GM18505 (cell line): ENCODE measurements around the gene MARCHF10.
"Not testable (repeated sequence)": the region's sequence is repeated elsewhere in the genome, so short reads cannot be mapped to it uniquely, and the experiment has no call there.

Experiments used
- ATAC-seq: cut with Tn5 transposase; IDR thresholded peaks from one replicate; pipeline ENCODE4 v1.9.1; 2021; ENCODE audit not compliant: unreplicated experiment
- POLR2A ChIP-seq: IDR thresholded peaks from 4 replicates; pipeline ENCODE4 v1.6.1; 2011; ENCODE audit warnings: borderline replicate concordance; ENCODE audit not compliant: insufficient read depth, insufficient read length; ENCODE audit errors: extremely low read depth

Gene MARCHF10

DNA sequence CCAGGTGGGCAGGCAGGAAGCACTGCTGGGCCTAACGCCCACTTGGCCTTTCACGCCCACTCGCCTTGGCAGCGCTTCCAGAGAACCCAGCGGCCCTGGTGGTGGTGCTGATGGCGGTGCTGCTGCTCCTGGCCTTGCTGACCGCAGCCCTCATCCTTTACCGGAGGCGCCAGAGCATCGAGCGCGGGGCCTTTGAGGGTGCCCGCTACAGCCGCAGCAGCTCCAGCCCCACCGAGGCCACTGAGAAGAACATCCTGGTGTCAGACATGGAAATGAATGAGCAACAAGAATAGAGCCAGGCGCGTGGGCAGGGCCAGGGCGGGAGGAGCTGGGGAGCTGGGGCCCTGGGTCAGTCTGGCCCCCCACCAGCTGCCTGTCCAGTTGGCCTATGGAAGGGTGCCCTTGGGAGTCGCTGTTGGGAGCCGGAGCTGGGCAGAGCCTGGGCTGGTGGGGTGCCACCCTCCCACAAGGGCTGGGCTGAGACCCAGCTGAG is 115.9 kb downstream of the MARCHF10 start:
- TF ChIP-seq POLR2A: no peak
- ATAC-seq: no peak

GRCh38 chr17:62691589-62691915 is 116.6 kb downstream of the MARCHF10 start:
- ATAC-seq: not testable (repeated sequence)

DNA sequence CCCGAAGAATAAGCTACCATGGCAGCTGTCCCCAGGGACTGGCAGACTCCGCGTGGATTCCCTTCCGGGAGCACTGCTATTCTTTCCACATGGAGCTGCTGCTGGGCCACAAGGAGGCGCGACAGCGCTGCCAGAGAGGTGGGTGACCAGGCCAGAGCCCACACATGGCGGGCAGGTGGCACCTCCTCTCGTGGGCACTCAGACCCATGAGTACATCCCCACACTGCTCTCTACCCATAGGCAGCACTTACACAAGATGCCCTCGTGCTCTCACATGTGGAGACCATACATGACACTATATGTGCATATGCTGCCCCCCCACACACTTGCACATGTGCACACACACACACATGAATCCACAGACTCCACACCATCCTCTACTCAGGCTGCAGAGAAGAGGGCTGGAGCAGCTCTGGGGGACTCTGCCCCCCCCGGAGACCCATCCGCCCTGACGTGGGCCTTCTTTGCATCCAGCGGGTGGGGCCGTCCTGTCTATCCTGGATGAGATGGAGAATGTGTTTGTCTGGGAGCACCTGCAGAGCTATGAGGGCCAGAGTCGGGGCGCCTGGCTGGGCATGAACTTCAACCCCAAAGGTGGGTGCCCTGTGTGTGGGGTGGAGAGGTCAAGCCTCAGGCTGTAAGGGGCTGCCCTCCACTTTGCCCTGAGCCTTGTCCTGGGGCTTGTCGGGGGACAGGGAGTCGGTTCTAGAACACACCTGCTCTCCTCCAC is 117.8 kb downstream of the MARCHF10 start:
- ATAC-seq: no peak
- TF ChIP-seq POLR2A: no peak

DNA sequence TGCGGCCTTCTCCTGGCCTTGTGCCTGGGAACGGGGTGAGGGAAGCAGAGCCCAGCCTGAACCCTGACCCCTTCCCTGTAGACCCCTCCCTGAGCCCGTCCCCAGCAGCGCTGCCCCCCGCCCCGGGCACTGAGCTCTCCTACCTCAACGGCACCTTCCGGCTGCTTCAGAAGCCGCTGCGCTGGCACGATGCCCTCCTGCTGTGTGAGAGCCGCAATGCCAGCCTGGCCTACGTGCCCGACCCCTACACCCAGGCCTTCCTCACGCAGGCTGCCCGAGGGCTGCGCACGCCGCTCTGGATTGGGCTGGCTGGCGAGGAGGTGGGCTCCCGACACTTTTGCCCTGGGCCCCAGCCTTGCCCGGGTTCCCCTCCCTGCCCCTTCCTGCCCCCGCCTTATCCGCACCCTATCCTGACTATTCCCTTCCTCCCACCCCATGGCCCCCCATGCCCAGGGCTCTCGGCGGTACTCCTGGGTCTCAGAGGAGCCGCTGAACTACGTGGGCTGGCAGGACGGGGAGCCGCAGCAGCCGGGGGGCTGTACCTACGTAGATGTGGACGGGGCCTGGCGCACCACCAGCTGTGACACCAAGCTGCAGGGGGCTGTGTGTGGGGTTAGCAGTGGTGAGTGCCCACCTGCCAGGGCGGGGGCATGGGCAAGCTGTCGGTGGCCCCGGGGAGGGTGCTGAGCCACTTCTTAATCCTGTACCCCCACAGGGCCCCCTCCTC is 118.5 kb downstream of the MARCHF10 start:
- no peak for TF ChIP-seq POLR2A
- no peak for ATAC-seq

DNA sequence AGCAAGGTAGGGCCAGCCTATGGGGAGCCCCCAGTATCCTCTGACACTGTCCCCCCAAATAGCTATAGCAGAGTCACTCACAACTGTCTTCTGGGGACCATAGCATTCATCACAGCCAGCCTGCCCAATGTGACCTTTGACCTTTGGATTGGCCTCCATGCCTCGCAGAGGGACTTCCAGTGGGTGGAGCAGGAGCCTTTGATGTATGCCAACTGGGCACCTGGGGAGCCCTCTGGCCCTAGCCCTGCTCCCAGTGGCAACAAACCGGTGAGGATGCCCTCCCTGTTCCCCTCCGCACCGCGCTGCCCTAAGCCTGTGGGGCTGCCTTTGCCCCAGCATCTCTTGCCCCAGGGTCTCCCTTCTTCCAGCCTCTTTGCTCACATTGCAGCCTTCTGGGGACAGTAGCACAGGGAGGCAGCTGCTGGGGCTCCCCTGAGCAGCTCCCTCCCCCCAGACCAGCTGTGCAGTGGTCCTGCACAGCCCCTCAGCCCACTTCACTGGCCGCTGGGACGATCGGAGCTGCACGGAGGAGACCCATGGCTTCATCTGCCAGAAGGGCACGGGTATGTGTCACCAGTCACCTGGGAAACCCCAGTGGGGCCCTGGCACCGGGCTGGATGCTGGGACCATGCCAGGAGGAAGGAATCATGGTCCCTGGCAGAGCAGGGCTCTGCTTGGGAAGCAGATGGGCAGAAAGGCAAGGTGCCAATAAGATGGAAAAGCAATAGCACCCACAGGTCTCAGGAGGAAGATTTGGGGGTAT is 119.5 kb downstream of the MARCHF10 start:
- no peak for ATAC-seq

GRCh38 chr17:62687997-62688396 is 120.1 kb downstream of the MARCHF10 start:
- ATAC-seq: no peak
- no peak for TF ChIP-seq POLR2A

More for the DNA sequence above, 119.5 kb downstream of the MARCHF10 start:
- TF ChIP-seq POLR2A: no peak

DNA sequence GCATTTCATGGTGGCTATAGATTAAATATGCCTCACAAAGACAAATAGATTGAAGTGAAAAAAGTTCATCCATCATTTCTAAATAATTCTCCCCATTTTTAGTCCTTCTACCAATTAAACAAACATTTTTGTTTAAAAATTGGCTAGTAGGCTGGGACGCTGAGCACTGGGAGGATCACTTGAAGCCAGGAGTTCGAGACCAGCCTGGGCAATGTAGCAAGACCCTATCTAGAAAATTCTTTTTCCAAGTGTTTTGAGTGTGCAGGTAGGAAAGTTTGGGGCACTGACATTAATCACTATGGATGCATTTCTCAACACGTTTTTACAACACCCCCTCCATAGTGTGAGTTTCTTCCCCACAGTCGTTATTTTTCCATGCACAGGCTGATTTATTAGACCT is 123.9 kb downstream of the MARCHF10 start:
- no peak for TF ChIP-seq POLR2A
- ATAC-seq: no peak

GRCh38 chr17:62681939-62682381 is 126.2 kb downstream of the MARCHF10 start:
- no peak for TF ChIP-seq POLR2A
- ATAC-seq: no peak

GRCh38 chr17:62681061-62681938 is 126.8 kb downstream of the MARCHF10 start:
- no peak for ATAC-seq
- no peak for TF ChIP-seq POLR2A

DNA sequence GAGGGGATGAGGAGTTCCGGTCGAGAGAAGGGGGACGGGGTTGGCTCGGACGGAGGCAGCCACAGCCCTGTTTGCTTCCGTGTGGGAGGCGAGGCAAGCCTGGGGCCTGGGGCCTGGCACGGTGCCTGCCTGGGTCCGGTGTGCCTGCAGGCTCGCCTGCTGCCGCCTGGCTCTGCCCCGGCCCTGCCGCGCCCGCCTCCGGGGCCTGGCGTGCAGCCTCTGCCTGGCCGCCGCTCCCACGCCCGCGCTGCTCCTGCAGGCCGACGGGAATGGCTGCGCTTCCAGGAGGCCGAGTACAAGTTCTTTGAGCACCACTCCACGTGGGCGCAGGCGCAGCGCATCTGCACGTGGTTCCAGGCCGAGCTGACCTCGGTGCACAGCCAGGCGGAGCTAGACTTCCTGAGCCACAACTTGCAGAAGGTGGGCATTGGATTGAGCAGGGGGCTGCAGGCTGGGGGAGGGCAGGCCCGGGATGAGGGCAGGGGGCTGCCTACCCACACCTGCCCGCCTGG is 127.5 kb downstream of the MARCHF10 start:
- no peak for ATAC-seq
- TF ChIP-seq POLR2A: no peak

DNA sequence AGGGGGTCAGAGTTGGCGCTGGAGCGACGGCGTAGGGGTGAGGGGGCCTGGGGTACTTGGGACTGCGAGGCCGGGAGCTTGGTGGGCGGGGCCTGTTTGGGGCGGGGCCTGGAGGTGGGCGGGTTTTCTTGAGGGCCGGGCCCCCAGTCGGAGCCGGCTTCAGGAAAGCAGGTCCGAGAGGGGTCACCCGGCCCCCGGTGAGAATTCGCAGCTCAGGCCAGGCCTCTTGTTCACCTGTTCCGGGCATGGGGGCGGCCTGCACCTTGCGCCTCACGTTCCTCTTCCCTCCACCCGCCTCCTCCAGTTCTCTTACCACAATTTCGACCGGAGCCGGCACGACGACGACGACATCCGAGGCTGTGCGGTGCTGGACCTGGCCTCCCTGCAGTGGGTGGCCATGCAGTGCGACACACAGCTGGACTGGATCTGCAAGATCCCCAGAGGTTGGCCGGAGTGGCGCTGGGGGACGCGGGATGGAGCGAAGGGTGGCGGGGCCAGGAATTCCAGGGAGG is 128.2 kb downstream of the MARCHF10 start:
- ATAC-seq: no peak
- TF ChIP-seq POLR2A: no peak

GRCh38 chr17:62678214-62678919 is 129.7 kb downstream of the MARCHF10 start:
- ATAC-seq: no peak
- TF ChIP-seq POLR2A: no peak
